ENCODE results near the gene MATCAP1. TPM values are rescaled to one million over a fixed set of nuclear protein-coding genes. Genes with fewer than 3 reads are reported as not detected.

Gene MATCAP1
- total and polyA plus RNA-seq, 2 of the 13 experiments (the other 11 are each of a cell fraction or from before 2014, with no cell fraction given) = 11.2 to 24.5 TPM

DNA sequence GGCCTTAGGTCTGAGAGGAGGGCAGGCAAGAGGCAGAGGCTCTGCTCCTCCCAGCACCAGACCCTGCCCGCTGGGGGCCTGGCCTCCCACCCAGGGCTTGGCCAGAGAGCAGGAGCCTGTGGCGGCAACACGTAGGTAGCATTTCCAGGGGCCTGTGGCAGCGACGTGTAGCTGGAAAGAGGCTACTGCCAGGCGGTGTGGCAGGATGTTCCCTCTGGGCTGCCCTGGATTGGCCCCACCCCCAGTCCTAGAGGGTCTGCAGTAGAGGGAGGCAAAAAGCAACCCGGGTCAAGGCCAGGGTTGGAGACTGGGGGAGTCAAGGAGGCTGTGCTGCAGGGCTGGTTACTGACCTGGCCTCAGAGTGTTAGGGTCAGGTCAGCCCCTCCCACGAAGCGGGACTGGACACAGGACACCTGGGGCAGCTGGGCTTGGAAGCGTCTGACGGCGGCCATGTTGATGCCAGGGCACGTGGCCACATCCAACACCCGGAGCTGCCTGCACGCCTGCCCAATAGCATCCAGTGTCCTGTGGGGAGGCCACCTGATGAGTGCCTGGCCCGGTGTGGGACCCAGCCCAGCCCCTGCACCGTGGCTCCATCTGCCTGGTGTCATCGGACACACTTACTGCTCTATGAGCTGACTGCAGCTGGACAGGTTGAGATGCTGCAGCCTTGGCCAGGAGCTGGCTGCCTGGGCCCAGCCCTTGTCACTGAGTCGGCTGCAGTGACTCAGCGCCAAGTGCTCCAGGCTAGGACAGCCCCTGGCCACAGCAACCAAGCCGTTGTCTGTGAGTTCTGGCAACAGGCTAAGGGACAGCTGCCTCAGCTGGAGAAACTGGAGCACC, 23.7 kb upstream of the MATCAP1 start (continued):
- 0 out of 2 replicates have a peak, but pooled peaks have one; percentile 53 for TF ChIP-seq JUN (CRISPR knock-in tag; IDR thresholded peaks at IDR 0.05)
- no peak for TF ChIP-seq MED1 (CRISPR knock-in tag; IDR thresholded peaks at IDR 0.05)
- TF ChIP-seq, protein P1, sequence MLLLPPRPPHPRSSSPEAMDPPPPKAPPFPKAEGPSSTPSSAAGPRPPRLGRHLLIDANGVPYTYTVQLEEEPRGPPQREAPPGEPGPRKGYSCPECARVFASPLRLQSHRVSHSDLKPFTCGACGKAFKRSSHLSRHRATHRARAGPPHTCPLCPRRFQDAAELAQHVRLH (CRISPR knock-in tag; IDR thresholded peaks at IDR 0.05; ENCODE audit: borderline replicate concordance, low read depth) = 0 out of 2 replicates have a peak, but pooled peaks have one; percentile 21
- no peak for TF ChIP-seq ZNF446 (CRISPR knock-in tag; IDR thresholded peaks at IDR 0.05)
- TF ChIP-seq ZNF614 (CRISPR knock-in tag; IDR thresholded peaks at IDR 0.05; ENCODE audit: borderline replicate concordance) = no peak
- no peak for TF ChIP-seq ZNF629 (CRISPR knock-in tag; conservative IDR thresholded peaks at IDR 0.05)
- TF ChIP-seq RXRB (CRISPR knock-in tag; IDR thresholded peaks at IDR 0.05; ENCODE audit: borderline replicate concordance) = 0 out of 2 replicates have a peak, but pooled peaks have one; percentile 41
- no peak for TF ChIP-seq KDM5B (CRISPR knock-in tag; IDR thresholded peaks at IDR 0.05; ENCODE audit: borderline replicate concordance)
- TF ChIP-seq TEAD2 (CRISPR knock-in tag; IDR thresholded peaks at IDR 0.05) = no peak
- 0 out of 2 replicates have a peak, but pooled peaks have one; percentile 21 for TF ChIP-seq KMT2B (CRISPR knock-in tag; IDR thresholded peaks at IDR 0.05)
- 0 out of 2 replicates have a peak, but pooled peaks have one; percentile 17 for TF ChIP-seq HIVEP1 (CRISPR knock-in tag; IDR thresholded peaks at IDR 0.05)
- peak; percentile 51; the same call in 1 of the 2 replicates for TF ChIP-seq RXRA (CRISPR knock-in tag; IDR thresholded peaks at IDR 0.05)
- no peak for TF ChIP-seq ARID5B (CRISPR knock-in tag; IDR thresholded peaks at IDR 0.05)
- peak; percentile 49; the same call in 1 of the 2 replicates for TF ChIP-seq TBX2 (CRISPR knock-in tag; IDR thresholded peaks at IDR 0.05; ENCODE audit: borderline replicate concordance)
- 0 out of 2 replicates have a peak, but pooled peaks have one; percentile 37 for TF ChIP-seq HIC2 (CRISPR knock-in tag; IDR thresholded peaks at IDR 0.05; ENCODE audit: low read depth)
- TF ChIP-seq GATAD2A (CRISPR knock-in tag; IDR thresholded peaks at IDR 0.05) = no peak
- peak; percentile 23; the same call in 1 of the 2 replicates for TF ChIP-seq ZNF609 (CRISPR knock-in tag; IDR thresholded peaks at IDR 0.05; ENCODE audit: borderline replicate concordance)
- peak; percentile 1; the same call in 1 of the 2 replicates for TF ChIP-seq MYC (CRISPR knock-in tag; IDR thresholded peaks at IDR 0.05; ENCODE audit: borderline replicate concordance)
- TF ChIP-seq ZNF792 (CRISPR knock-in tag; IDR thresholded peaks at IDR 0.05) = no peak

Data from HepG2 (cell line).